HepG2 (cell line): Measurements from ENCODE around the gene PAPPA2.

ENCODE experiments used
- ATF3 ChIP-seq: sonication (generic); formaldehyde crosslinking; IDR thresholded peaks from 2 replicates; pipeline ENCODE4 v1.4.0; 2020; ENCODE audit warnings: missing genetic modification reagents
- CBX1 ChIP-seq: IDR thresholded peaks from one replicate; pipeline ENCODE4 v1.6.1; 2016; ENCODE audit warnings: antibody characterized with exemption, low read depth
- CTCF ChIP-seq: sonication (generic); formaldehyde crosslinking; IDR thresholded peaks from 2 replicates; pipeline ENCODE4 v1.5.0; 2020; ENCODE audit warnings: mild to moderate bottlenecking, missing genetic modification reagents, moderate library complexity
- ELF4 ChIP-seq: sonication (generic); formaldehyde crosslinking; IDR thresholded peaks from 2 replicates; pipeline ENCODE4 v1.5.0; 2020; ENCODE audit warnings: missing genetic modification reagents, mild to moderate bottlenecking, moderate library complexity, borderline replicate concordance
- EZH2 ChIP-seq: conservative IDR thresholded peaks from 2 replicates; pipeline ENCODE4 v1.6.1; 2012; ENCODE audit warnings: mild to moderate bottlenecking, low read depth, low read length, moderate library complexity
- FOXC1 ChIP-seq: sonication (generic); formaldehyde crosslinking; IDR thresholded peaks from 2 replicates; pipeline ENCODE4 v1.8.0; 2022; ENCODE audit warnings: mild to moderate bottlenecking, missing genetic modification reagents, borderline replicate concordance
- NFE2L1 ChIP-seq: sonication (generic); formaldehyde crosslinking; IDR thresholded peaks from 2 replicates; pipeline ENCODE4 v1.4.0; 2020; ENCODE audit warnings: missing genetic modification reagents, mild to moderate bottlenecking, borderline replicate concordance
- POLR2A ChIP-seq, 2 experiments: IDR thresholded peaks; 2 replicates each; pipeline ENCODE4 v1.6.1; 2011; ENCODE audit warnings: low read depth in 2 of 2, low read length in 2 of 2, mild to moderate bottlenecking in 1 of 2, moderate library complexity in 1 of 2; ENCODE audit not compliant: insufficient read depth in 1 of 2
- TCF7 ChIP-seq: sonication (generic); IDR thresholded peaks from 2 replicates; pipeline ENCODE4 v1.6.1; 2016; ENCODE audit warnings: antibody characterized with exemption, low read depth
- ZNF24 ChIP-seq: fragments of 450-650 bp; IDR thresholded peaks from 2 replicates; pipeline ENCODE4 v1.6.1; 2017; ENCODE audit warnings: antibody characterized with exemption, mild to moderate bottlenecking
- ZNF263 ChIP-seq: sonication (generic); formaldehyde crosslinking; IDR thresholded peaks from 2 replicates; pipeline ENCODE4 v1.4.0; 2020; ENCODE audit warnings: missing genetic modification reagents
- ZNF335 ChIP-seq: sonication (generic); formaldehyde crosslinking; IDR thresholded peaks from 2 replicates; pipeline ENCODE4 v1.4.0; 2020; ENCODE audit warnings: missing genetic modification reagents
- ZNF713 ChIP-seq: sonication (generic); formaldehyde crosslinking; IDR thresholded peaks from 2 replicates; pipeline ENCODE4 v1.4.0; 2020; ENCODE audit warnings: mild to moderate bottlenecking, missing genetic modification reagents
- ZZZ3 ChIP-seq: sonication (generic); formaldehyde crosslinking; IDR thresholded peaks from 2 replicates; pipeline ENCODE4 v1.4.0; 2020; ENCODE audit warnings: missing genetic modification reagents, mild to moderate bottlenecking, borderline replicate concordance

- TF ChIP-seq ZZZ3 (CRISPR knock-in tag) (no peak), ZNF263 (CRISPR knock-in tag) (no peak), CTCF (CRISPR knock-in tag) (no peak), ZNF713 (CRISPR knock-in tag) (no peak), POLR2A (IDR thresholded peaks at IDR 0.05; ENCODE audit: insufficient read depth in 1 of 2, low read depth in 2 of 2, low read length in 2 of 2) (no peak), ELF4 (no peak), NFE2L1 (CRISPR knock-in tag) (no peak), EZH2 (no peak), ZNF24 (no peak), TCF7 (no peak), CBX1 (no peak), ZNF335 (CRISPR knock-in tag) (no peak), ATF3 (CRISPR knock-in tag) (no peak), FOXC1 (CRISPR knock-in tag) (no peak)
Measured at GRCh38 chr1:176521211-176521610, 58.2 kb downstream of the PAPPA2 start.
